ENCODE results near the gene CSAG3. TPM values are rescaled to one million over a fixed set of nuclear protein-coding genes. Genes with fewer than 3 reads are reported as not detected.
"Not testable (repeated sequence)": the region's sequence is repeated elsewhere in the genome, so short reads cannot be mapped to it uniquely, and the experiment has no call there.

CSAG3 gene
- total and polyA plus RNA-seq, 2 experiments from 2014 or later, result not detected

DNA sequence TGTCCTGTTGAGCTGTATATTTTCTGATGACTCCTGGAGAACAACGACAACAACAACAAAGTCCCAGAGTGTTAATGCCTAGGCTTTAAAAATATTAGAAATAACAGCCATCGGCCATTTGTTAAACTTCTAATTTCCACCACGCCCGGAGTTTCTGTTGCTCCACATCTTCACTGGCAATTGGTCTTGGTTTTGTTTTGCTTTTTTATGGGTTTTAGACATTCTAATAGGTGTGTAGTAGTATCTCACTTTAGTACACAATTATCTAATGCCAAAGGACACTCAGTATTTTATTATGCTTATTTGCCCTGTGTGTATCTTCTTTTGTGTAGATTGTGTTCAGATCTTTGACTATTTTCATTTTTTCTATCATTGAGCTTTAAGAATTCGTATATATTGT lies 20.5 kb upstream of the CSAG3 start:
- H3K4me2 ChIP-seq, result no peak overlapping the region
- TF ChIP-seq EZH2 (IDR thresholded peaks at IDR 0.05; ENCODE audit: borderline replicate concordance), result no peak
- TF ChIP-seq, protein P1, sequence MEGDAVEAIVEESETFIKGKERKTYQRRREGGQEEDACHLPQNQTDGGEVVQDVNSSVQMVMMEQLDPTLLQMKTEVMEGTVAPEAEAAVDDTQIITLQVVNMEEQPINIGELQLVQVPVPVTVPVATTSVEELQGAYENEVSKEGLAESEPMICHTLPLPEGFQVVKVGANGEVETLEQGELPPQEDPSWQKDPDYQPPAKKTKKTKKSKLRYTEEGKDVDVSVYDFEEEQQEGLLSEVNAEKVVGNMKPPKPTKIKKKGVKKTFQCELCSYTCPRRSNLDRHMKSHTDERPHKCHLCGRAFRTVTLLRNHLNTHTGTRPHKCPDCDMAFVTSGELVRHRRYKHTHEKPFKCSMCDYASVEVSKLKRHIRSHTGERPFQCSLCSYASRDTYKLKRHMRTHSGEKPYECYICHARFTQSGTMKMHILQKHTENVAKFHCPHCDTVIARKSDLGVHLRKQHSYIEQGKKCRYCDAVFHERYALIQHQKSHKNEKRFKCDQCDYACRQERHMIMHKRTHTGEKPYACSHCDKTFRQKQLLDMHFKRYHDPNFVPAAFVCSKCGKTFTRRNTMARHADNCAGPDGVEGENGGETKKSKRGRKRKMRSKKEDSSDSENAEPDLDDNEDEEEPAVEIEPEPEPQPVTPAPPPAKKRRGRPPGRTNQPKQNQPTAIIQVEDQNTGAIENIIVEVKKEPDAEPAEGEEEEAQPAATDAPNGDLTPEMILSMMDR (IDR thresholded peaks at IDR 0.05; ENCODE audit: poor library complexity), result no peak
- TF ChIP-seq EZH2phosphoT487 (IDR thresholded peaks at IDR 0.05; ENCODE audit: low read depth, severe bottlenecking, unreplicated experiment), result no peak
- H3K27ac ChIP-seq, result no peak overlapping the region
- H3K27me3 ChIP-seq, result no peaks in the 10 kb centered on the region
- no peak for DNase-seq (ENCODE audit: low spot score)
- H3K36me3 ChIP-seq (replicated peaks; ENCODE audit: insufficient read depth, low read depth), result no peaks in the 10 kb centered on the region
- no peaks in the 10 kb centered on the region for H3K9me2 ChIP-seq (replicated peaks; ENCODE audit: insufficient read depth)
- H4K20me1 ChIP-seq (ENCODE audit: insufficient read depth, poor library complexity, severe bottlenecking), result no peaks in the 10 kb centered on the region
- no peak overlapping the region for H3K4me3 ChIP-seq
- H3K79me2 ChIP-seq, result no peaks in the 10 kb centered on the region
- no peaks in the 10 kb centered on the region for H3K9me3 ChIP-seq (ENCODE audit: low read depth)
- H2AFZ ChIP-seq, result no peak overlapping the region
- 78% methylated on average over 5 of the region's 5 CpGs for WGBS (ENCODE audit: low lambda C conversion rate, missing lambda C conversion rate)
- no peaks in the 10 kb centered on the region for H3K4me1 ChIP-seq (ENCODE audit: insufficient read depth)

DNA sequence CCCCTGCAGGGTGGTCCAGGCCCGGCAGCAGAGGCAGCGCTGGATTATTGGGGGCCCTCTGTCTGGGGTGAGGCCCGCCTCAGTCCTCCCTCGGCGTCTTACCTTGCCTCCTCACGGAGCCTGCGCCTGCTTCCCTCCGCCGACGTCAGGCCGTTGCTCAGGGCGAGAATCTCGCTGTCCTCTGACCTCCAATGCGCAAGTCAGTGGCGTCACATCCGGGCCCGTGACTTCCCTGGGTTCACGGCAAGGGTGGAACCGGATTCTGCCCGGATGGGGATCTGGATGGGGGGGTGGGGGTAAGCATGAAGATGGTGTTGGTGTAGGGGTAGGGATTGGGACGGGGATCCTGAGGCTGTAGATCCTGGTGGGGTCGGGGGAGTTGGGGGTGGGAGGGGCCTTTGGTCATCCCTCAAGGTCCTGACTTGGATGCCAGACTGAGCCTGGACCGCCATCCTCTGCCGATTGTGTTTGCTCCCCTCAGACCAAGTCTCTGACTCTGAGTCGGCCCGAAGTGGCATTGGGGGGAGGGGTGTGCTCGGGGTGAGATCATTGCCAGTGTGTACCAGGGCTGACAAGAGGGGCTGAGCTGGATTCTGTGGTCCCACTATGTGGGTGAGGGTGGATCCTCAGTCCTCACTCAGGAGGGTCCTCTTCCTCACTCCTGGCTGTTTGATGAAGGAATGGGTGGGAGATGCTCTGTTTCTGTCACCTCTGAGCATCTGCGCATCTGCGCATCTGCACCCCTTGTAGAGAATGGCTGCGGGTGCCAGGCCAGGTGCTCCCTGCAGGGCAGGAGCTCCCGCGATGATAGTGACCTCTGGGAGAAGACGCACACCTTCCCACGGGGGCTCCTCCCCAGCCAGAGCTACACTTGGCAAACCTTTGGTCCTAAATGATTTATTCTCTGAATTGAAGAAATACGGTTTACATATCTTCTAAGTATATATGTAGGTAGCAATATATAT lies 5.0 kb upstream of the CSAG3 start, which contains the start of gene MAGEA2:
Gene MAGEA2, minus strand, starts transcription at position 157 of the 965 bp plus-strand sequence. CDS start 2,479 bp downstream, outside the sequence.
- DNase-seq (ENCODE audit: low spot score); H2AFZ ChIP-seq; H3K36me3 ChIP-seq (replicated peaks; ENCODE audit: insufficient read depth, low read depth); H4K20me1 ChIP-seq (ENCODE audit: insufficient read depth, poor library complexity, severe bottlenecking); H3K4me2 ChIP-seq; H3K4me3 ChIP-seq; H3K79me2 ChIP-seq; H3K27me3 ChIP-seq; H3K9me2 ChIP-seq (replicated peaks; ENCODE audit: insufficient read depth); H3K9me3 ChIP-seq (ENCODE audit: low read depth); H3K4me1 ChIP-seq (ENCODE audit: insufficient read depth); H3K27ac ChIP-seq: not testable (repeated sequence)
- no CpG with 5 or more reads among the region's 35 CpGs for WGBS (ENCODE audit: low lambda C conversion rate, missing lambda C conversion rate)

DNA sequence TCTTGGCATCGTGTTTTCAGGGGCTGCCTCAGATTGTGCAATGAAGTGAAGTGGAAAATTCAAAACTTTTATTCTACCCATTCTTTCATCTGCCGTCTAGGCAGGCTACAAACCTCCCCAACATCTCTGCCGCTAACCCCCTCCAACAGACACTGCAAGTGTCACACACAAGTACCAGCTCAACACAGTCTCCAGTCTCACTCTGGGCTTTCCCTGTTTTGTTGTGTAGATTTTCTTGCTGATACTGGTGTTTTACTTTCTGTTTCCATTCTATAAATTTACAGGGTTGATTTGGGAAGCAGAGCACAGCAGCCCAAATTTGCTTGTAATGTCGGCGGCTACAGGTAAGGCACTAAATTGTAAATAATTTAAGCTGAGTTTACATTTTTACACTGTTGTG lies 4.1 kb upstream of the CSAG3 start:
- not testable (repeated sequence) for H4K20me1 ChIP-seq (ENCODE audit: insufficient read depth, poor library complexity, severe bottlenecking); H3K79me2 ChIP-seq; H3K27ac ChIP-seq; H3K36me3 ChIP-seq (replicated peaks; ENCODE audit: insufficient read depth, low read depth); H3K4me2 ChIP-seq; H2AFZ ChIP-seq; H3K27me3 ChIP-seq; DNase-seq (ENCODE audit: low spot score); H3K9me3 ChIP-seq (ENCODE audit: low read depth); H3K4me3 ChIP-seq; H3K4me1 ChIP-seq (ENCODE audit: insufficient read depth); H3K9me2 ChIP-seq (replicated peaks; ENCODE audit: insufficient read depth)
- WGBS (ENCODE audit: low lambda C conversion rate, missing lambda C conversion rate), result no CpG with 5 or more reads among the region's 5 CpGs

DNA sequence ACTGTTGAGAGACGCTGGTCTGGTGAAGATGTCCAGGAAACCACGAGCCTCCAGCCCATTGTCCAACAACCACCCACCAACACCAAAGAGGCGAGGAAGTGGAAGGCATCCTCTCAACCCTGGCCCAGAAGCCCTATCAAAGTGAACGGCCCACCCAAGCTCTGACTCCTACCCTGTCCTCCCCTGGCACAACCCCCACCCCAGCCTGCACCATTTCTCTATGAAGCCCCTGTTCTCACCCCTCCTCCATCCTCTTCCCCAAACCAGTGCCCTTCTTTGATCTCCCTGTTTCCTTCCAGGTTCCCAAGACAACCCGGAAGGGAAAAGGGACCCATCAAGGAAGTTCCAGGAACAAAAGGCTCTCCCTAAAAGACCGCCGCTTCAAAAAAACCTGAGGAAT lies 526 bp downstream of the CSAG3 start:
- not testable (repeated sequence) for H3K79me2 ChIP-seq; H3K9me3 ChIP-seq (ENCODE audit: low read depth); H3K4me3 ChIP-seq; H3K4me2 ChIP-seq; H2AFZ ChIP-seq; H3K27me3 ChIP-seq; H3K36me3 ChIP-seq (replicated peaks; ENCODE audit: insufficient read depth, low read depth); DNase-seq (ENCODE audit: low spot score); H4K20me1 ChIP-seq (ENCODE audit: insufficient read depth, poor library complexity, severe bottlenecking); H3K4me1 ChIP-seq (ENCODE audit: insufficient read depth); H3K9me2 ChIP-seq (replicated peaks; ENCODE audit: insufficient read depth); H3K27ac ChIP-seq
- 71% methylated on average over 3 of the region's 7 CpGs for WGBS (ENCODE audit: low lambda C conversion rate, missing lambda C conversion rate)

DNA sequence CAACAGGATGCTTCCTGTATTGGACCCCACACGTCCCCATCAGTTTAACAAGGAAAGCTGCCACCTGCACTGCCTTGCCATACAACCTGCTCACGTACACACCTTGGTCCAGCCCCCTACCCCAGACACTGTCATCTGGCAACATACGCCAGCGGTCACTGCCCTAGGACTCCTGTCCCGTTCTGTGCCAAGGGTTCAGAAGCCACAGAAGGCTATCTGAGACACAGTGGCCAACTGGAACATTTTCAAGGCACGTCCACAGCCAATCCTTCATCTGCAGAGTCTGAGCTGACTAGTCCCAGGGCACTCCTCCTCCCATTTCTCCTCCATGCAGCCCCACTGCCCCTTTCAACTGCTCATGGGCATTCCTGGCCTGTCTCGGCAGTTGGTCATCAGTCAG lies 2.6 kb downstream of the CSAG3 start:
- H3K4me1 ChIP-seq (ENCODE audit: insufficient read depth); DNase-seq (ENCODE audit: low spot score): not testable (repeated sequence)

DNA sequence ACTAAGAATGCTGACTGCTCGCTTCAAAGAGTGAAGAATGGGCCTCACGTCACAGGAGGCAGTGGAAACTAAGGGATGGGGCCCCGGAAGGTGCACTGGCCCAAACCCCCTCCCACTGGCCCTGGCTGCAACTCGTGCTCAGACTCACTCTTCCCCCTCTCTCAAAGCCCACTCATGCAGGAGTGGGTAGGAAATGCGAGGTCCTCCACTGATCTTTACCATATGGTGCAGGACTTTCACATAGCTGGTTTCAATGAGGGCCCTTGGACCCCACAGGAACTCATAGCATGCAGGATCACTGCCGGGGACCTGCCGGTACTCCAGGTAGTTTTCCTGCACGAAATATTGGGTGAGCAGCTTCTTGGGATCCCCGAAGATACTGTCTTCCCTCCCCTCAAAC lies 7.5 kb downstream of the CSAG3 start:
- H3K4me2 ChIP-seq; H3K79me2 ChIP-seq; H3K4me3 ChIP-seq; H3K9me3 ChIP-seq (ENCODE audit: low read depth); H3K27ac ChIP-seq; H2AFZ ChIP-seq; DNase-seq (ENCODE audit: low spot score); H3K4me1 ChIP-seq (ENCODE audit: insufficient read depth); H3K27me3 ChIP-seq; H3K36me3 ChIP-seq (replicated peaks; ENCODE audit: insufficient read depth, low read depth); H3K9me2 ChIP-seq (replicated peaks; ENCODE audit: insufficient read depth); H4K20me1 ChIP-seq (ENCODE audit: insufficient read depth, poor library complexity, severe bottlenecking): not testable (repeated sequence)
- 73% methylated on average over 9 of the region's 9 CpGs for WGBS (ENCODE audit: low lambda C conversion rate, missing lambda C conversion rate)

More for the DNA sequence above, 2.6 kb downstream of the CSAG3 start:
- H3K79me2 ChIP-seq; H3K4me3 ChIP-seq; H3K9me3 ChIP-seq (ENCODE audit: low read depth); H3K27ac ChIP-seq; H4K20me1 ChIP-seq (ENCODE audit: insufficient read depth, poor library complexity, severe bottlenecking); H3K9me2 ChIP-seq (replicated peaks; ENCODE audit: insufficient read depth); H2AFZ ChIP-seq; H3K36me3 ChIP-seq (replicated peaks; ENCODE audit: insufficient read depth, low read depth); H3K4me2 ChIP-seq; H3K27me3 ChIP-seq: not testable (repeated sequence)
- 64% methylated on average over 5 of the region's 7 CpGs for WGBS (ENCODE audit: low lambda C conversion rate, missing lambda C conversion rate)

DNA sequence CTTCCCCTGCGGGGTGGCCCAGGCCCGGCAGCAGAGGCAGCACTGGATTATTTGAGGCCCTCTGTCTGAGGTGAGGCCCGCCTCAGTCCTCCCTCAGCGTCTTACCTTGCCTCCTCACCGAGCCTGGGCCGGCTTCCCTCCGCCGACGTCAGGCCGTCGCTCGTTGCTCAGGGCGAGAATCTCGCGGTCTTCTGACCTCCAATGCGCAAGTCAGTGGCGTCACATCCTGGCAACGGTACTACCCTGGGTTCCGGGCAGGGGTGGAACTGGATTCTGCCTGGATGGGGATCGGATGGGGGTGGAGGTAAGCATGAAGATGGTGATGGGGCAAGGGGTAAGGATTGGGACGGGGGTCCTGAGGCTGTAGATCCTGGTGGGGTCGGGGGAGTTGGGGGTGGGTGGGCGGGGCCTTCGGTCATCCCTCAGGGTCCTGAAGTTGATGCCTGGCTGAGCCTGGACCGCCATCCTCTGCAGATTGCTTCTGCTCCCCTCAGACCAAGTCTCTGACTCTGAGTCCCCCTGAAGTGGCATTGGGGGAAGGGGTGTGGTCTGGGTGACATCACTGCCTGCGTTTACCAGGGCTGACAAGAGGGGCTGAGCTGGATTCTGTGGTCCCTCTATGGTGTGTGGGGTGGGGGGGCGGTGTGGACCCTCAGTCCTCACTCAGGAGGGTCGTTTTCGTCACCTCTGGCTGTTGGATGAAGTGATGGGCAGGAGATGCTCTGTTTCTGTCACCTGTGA lies 10.7 kb downstream of the CSAG3 start, which contains the start of gene MAGEA6:
Gene MAGEA6, minus strand, starts transcription at position 141 of the 741 bp plus-strand sequence. CDS start 2,039 bp downstream, outside the sequence.
- H3K4me2 ChIP-seq; H3K79me2 ChIP-seq; H3K4me1 ChIP-seq (ENCODE audit: insufficient read depth); H3K27me3 ChIP-seq; DNase-seq (ENCODE audit: low spot score); H3K4me3 ChIP-seq; H3K36me3 ChIP-seq (replicated peaks; ENCODE audit: insufficient read depth, low read depth); H3K9me3 ChIP-seq (ENCODE audit: low read depth); H3K9me2 ChIP-seq (replicated peaks; ENCODE audit: insufficient read depth); H3K27ac ChIP-seq; H2AFZ ChIP-seq; H4K20me1 ChIP-seq (ENCODE audit: insufficient read depth, poor library complexity, severe bottlenecking): not testable (repeated sequence)
- WGBS (ENCODE audit: low lambda C conversion rate, missing lambda C conversion rate), result 94% methylated on average over 2 of the region's 29 CpGs
